IPS-15b (cell line): ENCODE data around the gene COL13A1.

Source experiments
- H3K27me3 ChIP-seq: one replicate; pipeline ENCODE4 v1.6.1; 2013; ENCODE audit warnings: low read length; ENCODE audit not compliant: control insufficient read depth, insufficient read depth
- H3K36me3 ChIP-seq: one replicate; pipeline ENCODE4 v1.6.1; 2013; ENCODE audit warnings: low read length; ENCODE audit not compliant: control insufficient read depth, insufficient read depth
- H3K4me1 ChIP-seq: one replicate; pipeline ENCODE4 v1.6.1; 2013; ENCODE audit warnings: mild to moderate bottlenecking, low read length; ENCODE audit not compliant: control insufficient read depth, insufficient read depth
- H3K4me3 ChIP-seq: one replicate; pipeline ENCODE4 v1.5.1; 2013; ENCODE audit warnings: low read depth, low read length
- H3K9ac ChIP-seq: one replicate; pipeline ENCODE4 v1.6.1; 2013; ENCODE audit warnings: low read depth, mild to moderate bottlenecking, low read length
- H3K9me3 ChIP-seq: one replicate; pipeline ENCODE4 v1.6.1; 2013; ENCODE audit warnings: mild to moderate bottlenecking, low read length; ENCODE audit not compliant: control insufficient read depth, insufficient read depth

The COL13A1 gene

GRCh38 chr10:69910561-69910960 lies 108.9 kb downstream of the COL13A1 start:
- Histone ChIP-seq H3K9me3 (no peaks in the 10 kb centered on the region), H3K9ac (no peak overlapping the region), H3K36me3 (peaks cover 2% of the 10 kb centered on the region), H3K27me3 (no peaks in the 10 kb centered on the region), H3K4me1 (no peaks in the 10 kb centered on the region), H3K4me3 (no peak overlapping the region)

GRCh38 chr10:69911613-69912528 lies 110.2 kb downstream of the COL13A1 start:
- H3K9ac ChIP-seq, result no peak overlapping the region
- H3K36me3 ChIP-seq, result peaks cover 2% of the 10 kb centered on the region
- no peaks in the 10 kb centered on the region for H3K9me3 ChIP-seq
- H3K4me1 ChIP-seq, result no peaks in the 10 kb centered on the region
- H3K4me3 ChIP-seq, result no peak overlapping the region
- peaks cover 2% of the 10 kb centered on the region for H3K27me3 ChIP-seq

- H3K27me3 ChIP-seq, result peaks cover 2% of the 10 kb centered on the region
Measured at GRCh38 chr10:69912589-69912988, 110.9 kb downstream of the COL13A1 start.

GRCh38 chr10:69913606-69914382 lies 112.1 kb downstream of the COL13A1 start:
- Histone ChIP-seq H3K9me3 (no peaks in the 10 kb centered on the region), H3K9ac (no peak overlapping the region), H3K27me3 (peaks cover 2% of the 10 kb centered on the region), H3K36me3 (peaks cover 2% of the 10 kb centered on the region), H3K4me1 (no peaks in the 10 kb centered on the region), H3K4me3 (no peak overlapping the region)

More at GRCh38 chr10:69912589-69912988, 110.9 kb downstream of the COL13A1 start:
- Histone ChIP-seq H3K36me3 (peaks cover 2% of the 10 kb centered on the region), H3K4me3 (no peak overlapping the region), H3K4me1 (no peaks in the 10 kb centered on the region), H3K9ac (no peak overlapping the region), H3K9me3 (no peaks in the 10 kb centered on the region)

- no peaks in the 10 kb centered on the region for H3K4me1 ChIP-seq
- H3K4me3 ChIP-seq, result no peak overlapping the region
- H3K27me3 ChIP-seq, result peaks cover 2% of the 10 kb centered on the region
- no peak overlapping the region for H3K9ac ChIP-seq
- peaks cover 2% of the 10 kb centered on the region for H3K36me3 ChIP-seq
- no peaks in the 10 kb centered on the region for H3K9me3 ChIP-seq
Measured at GRCh38 chr10:69914398-69915214, 112.9 kb downstream of the COL13A1 start.

- H3K4me1 ChIP-seq, result no peaks in the 10 kb centered on the region
Measured at GRCh38 chr10:69915215-69915560, 113.5 kb downstream of the COL13A1 start.

GRCh38 chr10:69916118-69916517 lies 114.4 kb downstream of the COL13A1 start:
- H3K27me3 ChIP-seq, result peaks cover 2% of the 10 kb centered on the region
- H3K9me3 ChIP-seq, result no peaks in the 10 kb centered on the region

More at GRCh38 chr10:69915215-69915560, 113.5 kb downstream of the COL13A1 start:
- H3K9ac ChIP-seq, result no peak overlapping the region
- no peaks in the 10 kb centered on the region for H3K9me3 ChIP-seq
- H3K36me3 ChIP-seq, result peaks cover 2% of the 10 kb centered on the region
- H3K27me3 ChIP-seq, result peaks cover 2% of the 10 kb centered on the region
- H3K4me3 ChIP-seq, result no peak overlapping the region

GRCh38 chr10:69918036-69918435 lies 116.3 kb downstream of the COL13A1 start:
- Histone ChIP-seq H3K9ac (no peak overlapping the region), H3K36me3 (peaks cover 2% of the 10 kb centered on the region), H3K27me3 (peaks cover 2% of the 10 kb centered on the region), H3K4me3 (no peak overlapping the region), H3K4me1 (no peaks in the 10 kb centered on the region), H3K9me3 (no peaks in the 10 kb centered on the region)

More at GRCh38 chr10:69916118-69916517, 114.4 kb downstream of the COL13A1 start:
- Histone ChIP-seq H3K4me1 (no peaks in the 10 kb centered on the region), H3K9ac (no peak overlapping the region), H3K36me3 (peaks cover 2% of the 10 kb centered on the region), H3K4me3 (no peak overlapping the region)

- no peak overlapping the region for H3K4me3 ChIP-seq
- no peaks in the 10 kb centered on the region for H3K9me3 ChIP-seq
- peaks cover 2% of the 10 kb centered on the region for H3K36me3 ChIP-seq
- peaks cover 2% of the 10 kb centered on the region for H3K27me3 ChIP-seq
- H3K4me1 ChIP-seq, result no peaks in the 10 kb centered on the region
- no peak overlapping the region for H3K9ac ChIP-seq
Measured at GRCh38 chr10:69919250-69919649, 117.5 kb downstream of the COL13A1 start.

- Histone ChIP-seq H3K9ac (no peak overlapping the region), H3K4me3 (no peak overlapping the region), H3K36me3 (no peaks in the 10 kb centered on the region), H3K4me1 (peaks cover 3% of the 10 kb centered on the region), H3K27me3 (no peaks in the 10 kb centered on the region), H3K9me3 (no peaks in the 10 kb centered on the region)
Measured at GRCh38 chr10:69925111-69925510, 123.4 kb downstream of the COL13A1 start.

GRCh38 chr10:69928339-69928738 lies 126.6 kb downstream of the COL13A1 start:
- Histone ChIP-seq H3K4me3 (no peak overlapping the region), H3K9ac (no peak overlapping the region), H3K9me3 (no peaks in the 10 kb centered on the region), H3K4me1 (peaks cover 3% of the 10 kb centered on the region), H3K36me3 (no peaks in the 10 kb centered on the region), H3K27me3 (no peaks in the 10 kb centered on the region)
